ENCODE data around the gene SMAD5.

GRCh38 chr5:136190091-136190720 lies 57.6 kb downstream of the SMAD5 start:
- TF ChIP-seq CTCF (IDR thresholded peaks at IDR 0.05) = no peak
- TF ChIP-seq POLR2A (IDR thresholded peaks at IDR 0.05) = no peak

All from thyroid gland (tissue), 4 donors.